ENCODE data around the gene IDH1. TPM values are rescaled to one million over a fixed set of nuclear protein-coding genes. Genes with fewer than 3 reads are reported as not detected.
A peak's percentile ranks its signal among the peaks of the same experiment; 100 is the strongest.

Gene IDH1
- total and polyA plus RNA-seq, 2 of the 8 experiments (the other 6 are each of a cell fraction or from before 2014, with no cell fraction given) = 174 to 398 TPM

DNA sequence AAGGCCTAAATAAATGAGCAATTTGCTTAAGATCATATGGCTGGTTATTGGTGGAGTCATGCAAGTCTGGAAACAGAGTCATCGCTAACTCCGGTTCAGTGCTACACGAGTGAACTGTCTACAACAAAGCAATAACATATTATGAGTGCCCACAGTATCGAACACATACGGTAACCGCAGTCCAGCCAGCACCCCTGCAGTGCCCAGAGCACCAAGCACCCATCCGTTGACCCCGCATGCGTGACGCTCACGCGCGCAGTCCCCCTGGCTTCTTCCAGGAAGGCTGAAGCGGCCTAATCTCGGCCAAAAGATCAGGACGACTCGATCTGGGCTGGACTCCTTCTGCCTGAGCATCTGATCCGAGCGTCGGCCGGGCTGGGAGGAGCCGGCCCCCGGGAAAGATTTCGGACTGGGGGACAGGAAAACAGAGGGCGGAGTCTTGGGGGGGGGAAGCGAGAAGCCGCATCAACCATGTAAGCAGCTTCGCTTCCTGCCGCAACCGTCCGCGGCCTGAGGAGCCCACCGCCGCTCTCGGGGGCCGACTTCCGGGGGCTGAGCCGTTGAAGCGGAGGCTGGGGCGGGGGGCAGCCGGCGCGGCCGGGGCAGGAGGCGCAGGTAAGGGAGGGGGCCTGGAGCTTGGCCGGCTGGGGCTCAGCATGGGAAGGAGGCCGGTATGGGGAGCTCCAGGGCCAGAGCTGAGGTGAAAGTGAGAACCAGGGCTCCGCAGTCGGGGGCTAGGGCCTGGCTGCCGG lies 11.1 kb upstream of the IDH1 start, which contains the start of gene PIKFYVE (continued):
- TF ChIP-seq EZH2 (IDR thresholded peaks at IDR 0.05; ENCODE audit: low read depth, low read length, severe bottlenecking) (no peak), KDM5A (IDR thresholded peaks at IDR 0.05; ENCODE audit: low read length) (no peak), POLR2A (IDR thresholded peaks at IDR 0.05; ENCODE audit: control extremely low read depth in 1 of 2, low read depth in 2 of 2, low read length in 2 of 2) (peak; percentile 52 to 64), BCL11A (IDR thresholded peaks at IDR 0.05; ENCODE audit: low read depth in 2 of 2, low read length in 2 of 2) (no peak), RNF2 (IDR thresholded peaks at IDR 0.05; ENCODE audit: borderline replicate concordance, low read depth, low read length, missing control alignments, poor library complexity, severe bottlenecking) (no peak), JUND (IDR thresholded peaks at IDR 0.05; ENCODE audit: low read length) (no peak), NRF1 (IDR thresholded peaks at IDR 0.05; ENCODE audit: low read depth, low read length) (no peak), SIRT6 (IDR thresholded peaks at IDR 0.05; ENCODE audit: low read length) (no peak), TBP (IDR thresholded peaks at IDR 0.05; ENCODE audit: low read depth, low read length) (no peak; the same call in 1 of the 2 replicates), SP2 (IDR thresholded peaks at IDR 0.05; ENCODE audit: low read length) (no peak), GABPA (IDR thresholded peaks at IDR 0.05; ENCODE audit: borderline replicate concordance, insufficient read depth, low read length) (no peak; the same call in 1 of the 2 replicates), TAF1 (IDR thresholded peaks at IDR 0.05; ENCODE audit: low read depth, low read length) (0 out of 2 replicates have a peak, but pooled peaks have one; percentile 65), RAD21 (IDR thresholded peaks at IDR 0.05 in 1 of 2, conservative IDR thresholded peaks at IDR 0.05 in 1 of 2; ENCODE audit: low read depth in 2 of 2, low read length in 2 of 2) (no peak), SUZ12 (IDR thresholded peaks at IDR 0.05; ENCODE audit: low read length) (no peak), TAF7 (optimal IDR thresholded peaks at IDR 0.05; ENCODE audit: borderline replicate concordance, low read depth, low read length) (peak; percentile 37), CBX8 (IDR thresholded peaks at IDR 0.05; ENCODE audit: borderline replicate concordance, low read depth, low read length) (no peak), EP300 (IDR thresholded peaks at IDR 0.05; ENCODE audit: borderline replicate concordance in 1 of 2, low read depth in 2 of 2, low read length in 2 of 2) (peak in 1 of 2 experiments; percentile 56; a peak in 1 of 3 replicates), SIN3A (conservative IDR thresholded peaks at IDR 0.05 in 1 of 2, IDR thresholded peaks at IDR 0.05 in 1 of 2; ENCODE audit: low read depth in 1 of 2, low read length in 2 of 2) (0 out of 4 replicates have a peak, but pooled peaks have one; percentile 44 to 52), RXRA (IDR thresholded peaks at IDR 0.05; ENCODE audit: insufficient read depth, low read depth, low read length) (no peak), MAFK (IDR thresholded peaks at IDR 0.05; ENCODE audit: low read depth, low read length) (peak; percentile 77)
- TF ChIP-seq, protein P1, sequence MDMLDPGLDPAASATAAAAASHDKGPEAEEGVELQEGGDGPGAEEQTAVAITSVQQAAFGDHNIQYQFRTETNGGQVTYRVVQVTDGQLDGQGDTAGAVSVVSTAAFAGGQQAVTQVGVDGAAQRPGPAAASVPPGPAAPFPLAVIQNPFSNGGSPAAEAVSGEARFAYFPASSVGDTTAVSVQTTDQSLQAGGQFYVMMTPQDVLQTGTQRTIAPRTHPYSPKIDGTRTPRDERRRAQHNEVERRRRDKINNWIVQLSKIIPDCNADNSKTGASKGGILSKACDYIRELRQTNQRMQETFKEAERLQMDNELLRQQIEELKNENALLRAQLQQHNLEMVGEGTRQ (IDR thresholded peaks at IDR 0.05; ENCODE audit: low read length) = peak; percentile 28; the same call in 1 of the 2 replicates

Measured in H1 (cell line).